Activated T-cell treated with anti-CD3 and anti-CD28 coated beads for 24 hours (primary cell): ENCODE results near the gene ELFN1.
A peak's percentile ranks its signal among the peaks of the same experiment; 100 is the strongest.
"Not testable (repeated sequence)": the region's sequence is repeated elsewhere in the genome, so short reads cannot be mapped to it uniquely, and the experiment has no call there.

Experiments
- DNase-seq: peaks from one replicate; pipeline ENCODE4 v3.0.0-alpha.2; 2020; ENCODE audit warnings: low read depth

Gene ELFN1

DNA sequence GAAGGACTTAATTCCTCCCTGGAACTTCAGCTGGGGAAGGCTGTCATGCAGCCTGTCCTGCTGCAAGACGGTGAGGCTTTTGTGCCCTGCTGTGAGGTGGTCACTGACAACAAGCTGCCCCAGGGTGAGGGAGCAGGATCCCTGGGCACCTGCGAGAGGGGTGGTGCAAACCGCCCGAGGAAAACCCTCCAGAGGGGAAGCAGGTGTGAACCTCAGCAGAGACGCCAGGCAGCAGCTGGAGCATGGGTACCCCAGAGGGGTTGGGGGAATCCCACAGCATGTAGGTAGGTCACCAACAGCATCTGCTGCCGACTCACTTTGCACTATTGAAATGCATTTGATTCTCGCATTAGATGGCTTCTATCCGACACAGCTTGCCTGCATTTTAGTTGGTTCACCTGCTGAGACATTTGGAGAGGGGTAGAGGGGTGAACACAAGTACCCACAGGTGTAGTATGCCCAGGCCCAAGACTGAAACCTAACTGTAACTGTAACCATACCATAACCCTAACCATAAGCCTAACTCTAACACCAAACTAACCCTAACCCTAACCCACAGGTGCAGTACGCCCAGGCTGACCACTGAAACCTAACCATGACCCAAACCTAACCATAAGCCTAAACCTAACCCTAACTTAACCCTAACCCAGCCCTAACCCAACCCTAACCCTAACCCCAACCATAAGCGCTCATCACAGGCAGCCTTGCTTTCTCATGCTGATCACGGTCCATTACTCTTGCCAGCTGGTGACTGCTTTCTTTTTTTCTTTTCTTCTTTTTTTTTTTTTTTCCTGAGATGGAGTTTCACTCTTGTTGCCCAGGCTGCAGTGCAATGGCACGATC lies 85.9 kb downstream of the ELFN1 start:
- DNase-seq: no peak

DNA sequence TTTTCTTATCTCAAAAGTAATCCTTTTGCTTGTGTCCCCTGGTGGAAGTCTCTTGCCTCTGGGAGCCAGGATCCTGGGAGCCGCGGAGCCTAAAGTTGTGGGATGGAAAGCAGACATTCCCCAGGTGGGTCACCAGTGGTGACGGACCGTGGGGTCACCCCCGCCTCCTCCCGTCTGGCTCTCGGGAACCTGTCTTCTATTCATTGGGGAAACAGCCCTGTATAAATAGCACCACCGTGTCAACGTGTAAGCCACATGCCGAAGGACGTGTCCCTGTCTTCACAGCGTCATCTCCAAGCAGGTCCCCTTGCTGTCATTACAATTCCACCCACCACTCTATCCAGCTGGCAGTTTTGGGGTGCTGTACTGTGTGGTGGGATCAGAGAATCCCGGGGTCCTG lies 87.5 kb downstream of the ELFN1 start:
- no peak for DNase-seq

DNA sequence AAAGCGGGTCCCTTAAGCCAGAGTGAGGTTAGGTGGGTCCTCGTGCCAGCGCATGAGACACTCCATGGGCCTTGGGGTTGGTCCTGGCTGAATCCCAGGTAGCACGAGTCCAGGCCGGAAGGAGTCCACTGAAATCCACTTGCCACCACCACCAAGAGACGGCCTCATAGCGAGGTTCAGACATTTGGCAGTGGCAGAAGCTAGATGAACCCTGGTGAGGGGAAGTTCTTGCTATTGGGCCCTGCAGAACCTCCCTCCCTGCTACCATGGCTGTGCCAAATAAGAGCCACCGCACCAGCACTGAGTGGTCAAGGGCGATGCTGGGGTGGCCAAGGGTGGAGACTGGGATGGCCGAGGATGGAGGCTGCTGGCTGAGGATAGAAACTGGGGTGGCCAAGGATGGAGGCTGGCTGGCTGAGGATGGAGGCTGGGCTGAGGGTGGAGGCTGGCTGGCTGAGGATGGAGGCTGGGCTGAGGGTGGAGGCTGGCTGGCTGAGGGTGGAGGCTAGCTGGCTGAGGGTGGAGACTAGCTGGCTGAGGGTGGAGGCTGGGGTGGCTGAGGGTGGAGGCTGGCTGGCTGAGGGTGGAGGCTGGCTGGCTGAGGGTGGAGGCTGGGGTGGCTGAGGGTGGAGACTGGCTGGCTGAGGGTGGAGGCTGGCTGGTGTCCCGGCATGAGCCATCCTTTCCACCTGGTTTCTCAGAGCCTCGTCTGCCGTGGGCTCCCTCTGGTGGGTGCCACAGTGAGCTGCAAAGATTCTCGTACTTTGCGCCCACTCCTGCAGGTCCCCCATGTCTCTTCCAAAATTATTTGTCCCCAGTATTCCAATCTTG lies 88.2 kb downstream of the ELFN1 start:
- DNase-seq: peak; percentile 15

DNA sequence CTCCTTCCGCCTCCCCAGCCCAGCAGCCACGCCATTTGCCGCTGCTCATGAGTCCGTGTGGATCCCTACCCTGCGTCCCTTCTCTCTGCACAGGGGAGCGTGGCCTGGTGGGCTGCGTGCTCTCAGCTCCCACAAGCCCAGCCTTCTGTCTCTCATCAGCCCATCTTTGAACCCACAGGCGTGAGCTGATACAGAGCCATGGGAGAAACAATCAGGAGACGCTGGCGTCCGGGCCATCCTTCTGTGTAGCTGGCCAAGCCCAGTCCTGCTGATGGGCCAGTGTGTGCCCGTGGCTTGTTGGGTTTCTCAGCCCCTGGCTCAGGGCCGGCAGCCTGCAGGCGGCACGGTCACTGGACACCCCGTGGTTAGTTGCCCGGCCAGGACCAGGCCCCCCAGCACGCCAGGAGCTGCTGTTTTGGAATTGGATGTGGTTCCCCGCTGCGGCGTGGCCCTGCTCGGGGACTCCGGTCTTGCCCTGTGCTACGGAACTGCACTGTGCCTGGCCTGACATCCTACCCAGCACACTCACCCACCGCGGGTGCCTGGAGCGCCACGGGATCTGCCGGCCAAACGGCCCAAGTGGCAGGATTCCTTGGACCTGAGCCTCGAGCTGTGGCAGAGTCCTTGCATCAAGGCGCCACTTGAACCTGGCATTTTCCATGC lies 88.9 kb downstream of the ELFN1 start:
- DNase-seq: no peak

DNA sequence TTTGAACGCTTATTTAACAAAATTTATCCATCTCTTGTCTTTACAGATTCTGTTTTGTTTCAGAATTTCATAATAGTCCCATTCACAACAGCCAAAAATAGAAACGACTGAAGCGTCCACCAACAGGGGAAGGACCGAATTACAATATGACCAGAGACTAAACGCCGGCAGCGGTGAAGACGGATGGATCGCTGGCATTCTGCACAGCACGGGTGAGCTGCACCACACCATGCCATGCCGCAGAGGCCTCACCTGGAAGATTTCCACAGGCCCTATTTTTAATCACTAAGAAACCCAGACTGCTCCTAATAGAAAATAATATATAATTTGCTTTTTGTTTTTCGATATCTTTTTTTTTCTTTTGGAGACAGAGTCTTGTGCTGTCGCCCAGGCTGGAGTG lies 91.0 kb downstream of the ELFN1 start:
- DNase-seq: no peak

DNA sequence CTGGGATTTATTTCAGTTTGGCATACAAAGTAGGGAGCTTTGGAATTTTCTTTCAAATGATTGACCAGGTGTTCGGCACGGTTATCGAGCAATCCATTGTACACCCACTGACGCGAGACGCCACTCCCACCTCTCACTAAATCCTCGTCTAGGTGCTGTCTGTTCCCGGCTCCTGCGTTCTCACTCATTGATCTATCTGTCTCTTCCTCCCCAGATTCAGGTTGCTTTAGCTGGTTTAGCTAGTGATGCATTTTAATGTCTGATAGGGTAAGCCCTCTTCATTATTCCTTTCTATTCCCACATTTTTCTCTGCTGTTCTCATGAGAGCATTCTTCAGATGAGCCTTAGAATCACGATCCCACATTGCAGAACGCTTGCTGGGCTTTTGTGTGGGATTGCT lies 91.7 kb downstream of the ELFN1 start:
- DNase-seq: no peak

DNA sequence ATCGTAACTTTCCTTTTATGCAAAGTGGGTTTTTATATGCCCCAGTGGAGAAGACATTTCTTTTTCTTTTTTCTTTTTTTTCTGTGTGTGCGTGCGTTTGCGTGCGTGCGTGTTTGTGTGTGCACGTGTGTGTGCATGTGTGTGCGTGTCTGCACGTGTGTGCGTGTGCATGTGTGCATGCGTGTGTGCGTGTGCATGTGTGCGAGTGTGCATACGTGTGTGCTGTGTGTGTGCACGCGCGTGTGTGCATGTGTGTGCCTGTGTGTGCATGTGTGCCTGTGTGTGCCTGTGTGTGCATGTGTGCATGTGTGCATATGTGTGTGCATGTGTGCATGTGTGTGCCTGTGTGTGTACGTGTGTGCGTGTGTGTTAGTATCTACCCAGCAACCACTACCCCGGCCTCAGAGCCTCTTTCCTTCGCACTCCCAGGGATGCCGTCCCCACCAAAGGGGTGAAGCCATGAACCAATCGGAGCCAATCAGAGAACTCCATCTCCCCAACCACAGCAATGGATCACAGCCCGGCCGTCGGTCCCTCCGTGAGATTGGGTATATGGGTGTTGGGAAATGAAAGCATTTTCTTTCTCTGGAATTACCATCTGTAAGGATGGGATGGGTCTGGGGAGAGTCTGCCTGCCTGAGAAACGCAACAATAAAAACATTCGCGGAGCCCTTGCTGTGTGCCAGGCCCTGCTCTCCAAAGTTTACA lies 92.3 kb downstream of the ELFN1 start:
- DNase-seq: no peak

DNA sequence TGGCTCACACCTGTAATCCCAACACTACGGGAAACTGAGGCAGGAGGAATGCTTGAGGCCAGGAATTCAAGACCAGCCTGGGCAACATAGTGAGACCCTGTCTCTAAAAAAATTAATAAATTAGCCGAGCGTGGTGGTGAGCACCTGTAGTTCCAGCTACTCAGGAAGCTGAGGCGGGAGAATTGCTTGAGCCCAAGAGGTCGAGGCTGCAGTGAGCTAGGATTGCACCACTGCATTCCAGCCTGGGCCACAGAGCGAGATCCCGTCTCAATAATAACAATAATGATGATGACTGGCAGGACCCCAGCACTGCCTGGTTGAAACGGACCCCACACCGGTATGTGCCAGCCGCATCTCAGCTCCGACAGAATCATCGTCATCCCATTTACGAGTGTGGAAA lies 93.0 kb downstream of the ELFN1 start:
- DNase-seq: no peak

DNA sequence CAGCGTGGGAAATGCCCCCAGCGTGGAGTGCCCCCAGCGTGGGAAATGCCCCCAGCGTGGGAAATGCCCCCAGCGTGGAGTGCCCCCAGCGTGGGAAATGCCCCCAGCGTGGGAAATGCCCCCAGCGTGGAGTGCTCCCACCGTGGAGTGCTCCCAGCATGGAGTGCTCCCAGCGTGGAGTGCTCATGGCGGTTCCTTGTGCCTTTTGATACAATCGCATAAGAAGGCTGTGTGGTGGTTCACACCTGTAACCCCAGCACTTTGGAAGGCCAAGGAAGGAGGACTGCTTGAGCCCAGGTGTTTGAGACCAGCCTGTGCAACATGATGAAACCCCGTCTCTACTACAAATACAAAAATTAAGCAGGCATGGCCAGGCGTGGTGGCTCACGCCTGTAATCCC lies 93.8 kb downstream of the ELFN1 start:
- not testable (repeated sequence) for DNase-seq

DNA sequence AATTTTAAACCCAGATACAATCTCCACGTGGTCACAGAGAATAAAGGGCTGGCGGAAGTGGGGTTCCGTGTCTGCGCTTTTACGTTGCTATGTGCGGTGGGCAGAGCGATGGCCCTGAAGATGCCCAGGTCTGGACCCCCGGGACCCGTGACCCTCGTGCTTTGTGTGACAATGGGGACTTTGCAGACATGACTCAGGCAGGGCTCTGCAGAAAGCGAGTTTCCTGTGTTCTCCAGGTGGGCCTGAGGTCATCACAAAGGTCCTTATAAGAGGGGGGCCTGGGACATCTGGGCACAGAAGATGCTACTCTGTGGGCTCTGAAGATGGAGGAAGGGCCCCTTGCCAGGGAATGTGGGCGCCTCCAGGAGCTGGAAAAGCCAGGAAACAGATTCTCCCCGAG lies 95.3 kb downstream of the ELFN1 start:
- no peak for DNase-seq

DNA sequence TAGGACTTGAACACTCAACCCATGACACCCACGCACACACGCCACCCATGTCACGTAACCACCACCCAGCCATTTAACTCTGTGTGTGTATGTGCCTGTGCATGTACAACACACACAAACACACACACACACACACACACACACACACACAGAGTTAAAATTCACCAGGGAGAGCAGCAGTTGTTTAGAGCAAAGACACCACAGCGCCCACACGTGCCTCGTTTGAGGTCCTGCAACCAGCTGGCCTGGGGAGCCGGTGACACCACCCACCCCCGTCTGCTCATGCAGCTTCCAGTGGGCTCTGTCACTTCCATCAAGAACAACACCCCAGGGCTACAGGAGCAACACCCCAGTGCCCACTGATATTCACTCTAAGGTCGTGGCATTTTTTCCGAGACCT lies 97.4 kb downstream of the ELFN1 start:
- DNase-seq: no peak

DNA sequence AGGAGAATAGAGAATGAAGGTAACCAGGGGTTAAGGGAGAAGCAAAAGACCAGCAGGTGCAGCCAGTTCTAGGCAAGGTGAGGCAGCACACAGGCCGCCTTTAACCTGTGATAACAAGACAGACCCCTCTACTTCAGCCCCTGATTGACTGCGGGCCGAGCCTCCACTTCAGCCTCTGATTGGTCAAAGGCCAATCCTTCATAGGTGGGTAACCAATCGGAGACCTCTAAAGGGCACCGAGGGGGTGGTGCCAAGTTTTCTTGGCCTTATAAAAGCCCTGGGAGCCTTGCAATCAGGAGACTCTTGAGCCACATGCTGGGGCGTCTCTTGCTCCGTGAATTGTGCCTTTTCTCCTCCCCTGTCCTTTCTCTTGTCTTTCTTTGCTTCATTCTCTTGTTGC lies 98.8 kb downstream of the ELFN1 start:
- DNase-seq: no peak

DNA sequence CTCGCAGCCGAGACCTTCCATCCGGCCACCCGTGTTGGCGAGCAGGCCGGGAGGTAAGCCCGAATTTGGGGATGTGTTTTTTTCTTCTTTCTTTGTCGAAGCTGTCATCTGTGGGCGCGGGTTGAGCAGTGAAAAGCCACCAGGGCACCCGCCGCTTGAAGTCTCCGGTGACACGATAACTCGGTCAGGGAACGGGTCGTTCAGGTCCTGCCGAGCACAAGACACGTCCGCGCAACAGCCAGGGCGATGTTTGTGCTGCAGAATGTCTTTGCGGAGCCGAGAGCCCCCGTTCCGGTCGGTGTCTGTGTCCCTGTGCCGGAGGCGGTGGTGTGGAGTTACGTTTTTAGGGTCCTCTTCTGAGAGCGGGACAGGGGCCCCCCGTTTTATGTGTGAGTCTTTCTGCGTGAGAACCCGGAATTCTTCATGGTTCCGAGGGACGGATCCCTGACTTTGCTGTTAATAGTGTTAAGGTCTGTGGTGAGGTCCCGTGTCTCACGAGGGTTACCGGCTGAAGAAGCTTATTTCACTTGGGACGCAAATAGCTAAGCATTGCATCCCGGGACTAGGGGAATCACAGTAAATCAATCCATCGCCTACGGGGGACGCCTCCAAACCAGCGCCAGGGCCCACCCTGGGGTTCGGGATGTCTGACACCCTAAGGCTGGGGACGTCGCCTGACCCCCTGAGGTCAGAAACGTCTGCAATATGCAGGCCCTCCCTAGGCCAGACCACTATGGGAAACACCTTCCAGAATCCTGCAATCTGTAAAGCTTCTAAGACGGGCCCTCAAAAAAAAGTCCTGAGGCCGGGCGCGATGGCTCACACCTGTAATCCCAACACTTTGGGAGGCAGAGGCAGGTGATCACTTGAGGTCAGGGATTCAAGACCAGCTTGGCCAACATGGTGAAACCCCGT lies 99.5 kb downstream of the ELFN1 start:
- DNase-seq: no peak

DNA sequence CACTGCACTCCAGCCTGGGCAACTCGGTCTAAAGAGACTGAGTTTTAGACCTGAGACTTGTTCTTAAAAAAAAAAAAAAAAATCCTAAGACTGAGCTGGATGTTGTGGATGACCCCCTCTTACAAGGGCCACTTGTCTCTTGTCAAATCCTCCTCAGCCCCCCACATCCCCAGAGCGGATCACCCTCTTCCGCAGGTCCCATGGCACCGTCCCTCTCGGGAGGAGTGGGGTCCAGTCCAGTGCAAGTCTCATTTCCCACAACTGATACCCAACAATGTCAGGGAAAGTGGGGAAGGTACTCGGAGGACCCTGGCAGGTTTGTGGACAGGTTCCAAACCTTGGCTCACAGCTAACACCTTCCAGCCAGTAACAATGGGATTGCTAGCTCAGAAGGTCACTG lies 100.3 kb downstream of the ELFN1 start:
- no peak for DNase-seq

DNA sequence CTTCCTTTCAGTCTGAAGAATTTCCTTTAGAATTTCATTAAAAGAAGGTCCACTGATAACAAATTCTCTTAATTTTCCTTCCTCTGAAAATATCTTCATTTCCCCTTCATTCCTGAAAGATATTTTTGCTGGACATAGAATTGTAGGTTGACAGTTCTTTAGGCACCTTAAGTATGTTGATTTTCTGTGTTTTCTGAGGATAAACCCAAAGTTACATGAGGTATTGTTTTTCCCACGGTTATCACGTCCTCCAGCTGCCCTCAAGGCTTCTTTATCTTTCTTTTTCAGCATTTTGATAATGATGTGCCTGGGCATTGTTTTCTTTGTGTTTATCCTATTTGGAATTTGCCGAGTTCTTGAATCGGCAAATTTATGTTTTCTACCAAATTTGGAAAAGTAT lies 105.3 kb downstream of the ELFN1 start:
- DNase-seq: no peak

DNA sequence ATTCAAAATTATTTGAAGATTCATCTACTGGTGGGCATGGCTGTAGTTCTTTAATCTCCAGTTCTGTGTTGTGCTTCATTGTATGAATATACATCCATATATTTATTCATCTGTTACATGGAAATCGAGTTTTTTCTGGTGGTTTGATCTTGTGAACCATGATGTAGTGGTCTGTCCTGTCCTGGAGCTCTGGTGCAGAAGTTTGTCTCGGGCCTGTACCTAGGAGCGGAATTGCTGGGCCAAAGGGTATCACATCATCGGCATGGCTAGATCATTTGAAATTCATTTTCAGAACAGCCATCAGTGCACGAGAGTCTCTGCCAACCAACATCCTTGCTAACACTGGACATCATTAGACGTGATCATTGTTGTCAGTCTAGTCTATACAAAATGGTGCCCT lies 107.0 kb downstream of the ELFN1 start:
- DNase-seq: no peak

DNA sequence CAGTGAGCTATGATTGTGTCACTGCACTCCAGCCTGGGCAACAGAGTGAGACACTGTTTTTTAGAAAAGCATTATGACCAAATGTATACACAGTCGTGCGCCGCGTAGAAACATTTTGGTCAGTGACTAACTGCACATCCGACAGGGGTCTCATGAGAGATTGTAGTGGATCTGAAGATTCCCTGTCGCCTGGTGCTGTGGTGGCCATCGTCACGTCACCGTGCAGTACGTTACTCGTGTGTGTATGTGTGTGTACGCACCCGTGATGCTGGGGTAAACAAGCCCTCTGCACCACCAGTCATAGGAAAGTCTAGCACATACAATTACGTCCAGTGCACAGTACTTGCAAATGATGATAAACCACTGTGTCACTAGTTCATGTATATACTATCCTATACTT lies 109.4 kb downstream of the ELFN1 start:
- no peak for DNase-seq

DNA sequence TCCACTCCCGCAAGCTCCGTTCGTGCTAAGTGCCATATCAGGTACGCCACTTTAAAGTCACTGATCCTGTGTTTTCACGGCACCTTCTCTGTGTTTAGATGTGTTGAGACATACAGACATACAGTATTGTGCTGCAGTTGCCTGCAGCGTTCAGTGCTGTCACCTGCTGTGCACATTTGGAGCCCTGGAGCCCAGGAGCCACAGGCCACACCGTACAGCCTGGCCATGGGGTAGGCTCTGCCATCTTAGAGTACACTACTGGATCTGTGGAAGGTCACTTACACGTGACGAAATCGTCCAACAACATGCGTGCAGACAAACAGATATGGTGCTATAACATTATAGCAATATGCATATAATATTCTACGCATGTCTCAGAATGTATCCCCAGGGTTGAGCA lies 111.3 kb downstream of the ELFN1 start:
- no peak for DNase-seq

DNA sequence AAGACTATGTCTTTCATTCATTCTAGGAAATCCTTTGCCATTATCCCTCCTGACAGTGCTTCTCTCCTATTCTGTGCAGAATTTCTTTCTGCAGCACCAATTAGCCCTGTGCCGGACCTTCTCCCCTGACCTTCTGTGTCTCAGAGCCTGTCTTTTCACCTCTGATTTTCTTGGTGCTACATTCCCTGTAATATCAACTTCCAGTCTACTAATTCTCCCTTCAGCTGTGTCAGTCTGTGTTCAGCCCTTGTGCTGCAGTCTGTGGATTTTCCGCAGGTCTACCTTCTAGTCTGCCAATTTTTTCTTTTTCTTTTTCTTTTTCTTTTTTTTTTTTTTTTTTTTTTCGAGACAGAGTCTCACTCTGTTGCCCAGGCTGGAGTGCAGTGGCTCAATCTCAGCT lies 115.8 kb downstream of the ELFN1 start:
- DNase-seq: no peak

DNA sequence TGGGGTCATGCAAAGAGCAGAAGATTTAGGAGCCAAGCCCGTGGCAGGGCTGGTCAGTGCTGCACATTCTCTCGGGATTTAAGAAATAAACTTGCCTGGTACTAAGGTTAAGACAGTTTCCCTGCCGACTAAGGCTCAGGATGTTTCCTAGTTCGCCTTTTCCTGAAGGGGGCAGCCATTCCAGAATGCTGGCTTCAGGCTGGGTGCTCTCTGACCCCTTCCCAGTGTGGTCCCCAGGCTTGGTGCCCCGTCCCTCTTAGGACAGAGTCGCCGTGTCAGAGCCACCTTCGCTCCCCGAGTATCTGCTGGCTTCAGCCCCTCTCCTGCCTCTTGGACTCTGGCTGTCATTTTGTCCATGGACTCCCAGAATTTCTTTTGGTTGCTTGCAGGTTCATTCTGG lies 117.2 kb downstream of the ELFN1 start:
- no peak for DNase-seq

DNA sequence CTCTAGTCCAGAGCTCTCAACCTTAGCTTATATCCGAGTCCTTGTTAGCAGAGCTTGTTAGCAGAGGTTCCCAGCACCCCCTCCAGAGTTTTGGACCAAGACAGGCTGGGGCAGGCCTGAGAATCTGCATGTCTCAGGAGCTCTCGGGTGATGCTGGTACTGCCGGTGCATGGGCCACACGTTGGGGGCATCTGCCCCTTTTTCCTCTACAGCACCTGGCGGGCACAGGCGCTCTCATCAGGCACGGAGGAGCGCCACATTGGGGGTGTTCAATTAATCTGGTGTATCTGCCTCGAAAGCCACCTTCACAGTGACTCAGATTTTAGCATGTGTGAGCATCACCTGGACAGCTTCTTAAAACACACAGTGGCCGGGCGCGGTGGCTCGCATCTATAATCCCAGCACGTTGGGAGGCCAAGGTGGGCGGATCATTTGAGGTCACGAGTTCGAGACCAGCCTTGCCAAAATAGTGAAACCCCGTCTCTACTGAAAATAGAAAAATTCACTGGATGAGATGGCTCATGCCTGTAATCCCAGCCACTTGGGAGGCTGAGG lies 117.7 kb downstream of the ELFN1 start:
- no peak for DNase-seq
